ENCODE measurements around the gene BOK. TPM values are rescaled to one million over a fixed set of nuclear protein-coding genes. Genes with fewer than 3 reads are reported as not detected.
A peak's percentile ranks its signal among the peaks of the same experiment; 100 is the strongest.
"Not testable (repeated sequence)": the region's sequence is repeated elsewhere in the genome, so short reads cannot be mapped to it uniquely, and the experiment has no call there.

Gene BOK
- total and polyA plus RNA-seq, 9 of the 15 experiments (the other 6 are each of a cell fraction or from before 2014, with no cell fraction given): 0.03 to 3.3 (median 2.0) TPM; not detected in 1

- Histone ChIP-seq H3K27me3 (ENCODE audit: control insufficient read depth in 2 of 2, insufficient read depth in 2 of 2, low read length in 2 of 2) (no peaks in the 10 kb centered on the region), H3K4me1 (replicated peaks in 1 of 2; ENCODE audit: control insufficient read depth in 2 of 2, insufficient read depth in 2 of 2, low read length in 2 of 2) (peaks cover 0 to 14% of the 10 kb centered on the region in 2 experiments; a peak in 2 of 5 replicates), H3K27ac (ENCODE audit: extremely low read depth, low read depth, low read length) (no peak overlapping the region), H4K20me1 (replicated peaks; ENCODE audit: control insufficient read depth, insufficient read depth, low read length) (no peaks in the 10 kb centered on the region), H3K9me3 (replicated peaks; ENCODE audit: control insufficient read depth, insufficient read depth, low read depth, low read length) (no peaks in the 10 kb centered on the region), H3K9me1 (ENCODE audit: control insufficient read depth, insufficient read depth, low read length) (no peaks in the 10 kb centered on the region), H2AFZ (ENCODE audit: low read depth, low read length) (no peak overlapping the region), H3K4me3 (no peak overlapping the region), H3K9ac (ENCODE audit: insufficient read depth in 1 of 2, low read depth in 2 of 2, low read length in 2 of 2) (peak overlapping the region in 1 of 2 experiments; percentile 17; a peak in 1 of 4 replicates), H3K36me3 (ENCODE audit: control insufficient read depth, insufficient read depth, low read length) (no peaks in the 10 kb centered on the region), H3K4me2 (ENCODE audit: insufficient read depth, low read length) (no peak overlapping the region), H3K79me2 (ENCODE audit: control insufficient read depth, insufficient read depth, low read length) (no peaks in the 10 kb centered on the region)
- DNase-seq (ENCODE audit: extremely low read depth in 1 of 4, low spot score in 3 of 4) (no peak), ATAC-seq (no peak), FAIRE-seq (no peak)
- CTCF ChIA-PET (ENCODE audit: low intra/inter-chr PET ratio): no interaction called here
- BruUV-seq (replicated peaks): no TSS peak
- POLR2A ChIA-PET: interaction anchor here (0.8 kb wide), 1 partner anchor 466 kb away, joined by 3 read pairs; no protein-coding TSS in a partner anchor
- in situ Hi-C loops (cut with MboI): no loop called here
- TF ChIP-seq ZBTB33 (CRISPR knock-in tag; IDR thresholded peaks at IDR 0.05) (peak; percentile 48; the same call in 1 of the 2 replicates), RAD21 (CRISPR knock-in tag; conservative IDR thresholded peaks at IDR 0.05 in 1 of 2, IDR thresholded peaks at IDR 0.05 in 1 of 2) (no peak), MAFK (IDR thresholded peaks at IDR 0.05; ENCODE audit: low read length) (no peak)
- 71% methylated on average over 14 of the region's 27 CpGs for WGBS (ENCODE audit: insufficient coverage, low coverage, missing lambda C conversion rate)
- intact Hi-C loops (cut with micrococcal nuclease): no loop called here
Observed at GRCh38 chr2:241571821-241572620, 13.5 kb downstream of the BOK start.

GRCh38 chr2:241572915-241573651 is 14.5 kb downstream of the BOK start:
- H3K9ac ChIP-seq (ENCODE audit: insufficient read depth in 1 of 2, low read depth in 2 of 2, low read length in 2 of 2); DNase-seq (ENCODE audit: extremely low read depth in 1 of 4, low spot score in 3 of 4); H3K9me3 ChIP-seq (replicated peaks; ENCODE audit: control insufficient read depth, insufficient read depth, low read depth, low read length); H3K4me2 ChIP-seq (ENCODE audit: insufficient read depth, low read length); intact Hi-C loops (cut with micrococcal nuclease); H3K27me3 ChIP-seq (ENCODE audit: control insufficient read depth in 2 of 2, insufficient read depth in 2 of 2, low read length in 2 of 2); in situ Hi-C loops (cut with MboI); H3K36me3 ChIP-seq (ENCODE audit: control insufficient read depth, insufficient read depth, low read length); POLR2A ChIA-PET; FAIRE-seq; ATAC-seq; H2AFZ ChIP-seq (ENCODE audit: low read depth, low read length); BruUV-seq (replicated peaks); H3K79me2 ChIP-seq (ENCODE audit: control insufficient read depth, insufficient read depth, low read length); CTCF ChIA-PET (ENCODE audit: low intra/inter-chr PET ratio); H3K4me3 ChIP-seq; H3K9me1 ChIP-seq (ENCODE audit: control insufficient read depth, insufficient read depth, low read length); H4K20me1 ChIP-seq (replicated peaks; ENCODE audit: control insufficient read depth, insufficient read depth, low read length); H3K27ac ChIP-seq (ENCODE audit: extremely low read depth, low read depth, low read length): not testable (repeated sequence)
- 84% methylated on average over 10 of the region's 20 CpGs for WGBS (ENCODE audit: insufficient coverage, low coverage, missing lambda C conversion rate)
- peaks cover 0 to 12% of the 10 kb centered on the region in 2 experiments; a peak in 2 of 5 replicates for H3K4me1 ChIP-seq (replicated peaks in 1 of 2; ENCODE audit: control insufficient read depth in 2 of 2, insufficient read depth in 2 of 2, low read length in 2 of 2)

All from K562 (cell line).